ENCODE measurements around the gene RASA2. TPM values are rescaled to one million over a fixed set of nuclear protein-coding genes. Genes with fewer than 3 reads are reported as not detected.
"Not testable (repeated sequence)": the region's sequence is repeated elsewhere in the genome, so short reads cannot be mapped to it uniquely, and the experiment has no call there.

The RASA2 gene
- total RNA-seq, 1 donor from 2014 or later: 5.3 TPM

GRCh38 chr3:141532609-141533008, 45.8 kb downstream of the RASA2 start:
- no peak for DNase-seq (ENCODE audit: low read depth in 2 of 2)

- not testable (repeated sequence) for DNase-seq (ENCODE audit: low read depth in 2 of 2)
These were observed 49.2 kb downstream of the RASA2 start for GRCh38 chr3:141536017-141536416.

DNA sequence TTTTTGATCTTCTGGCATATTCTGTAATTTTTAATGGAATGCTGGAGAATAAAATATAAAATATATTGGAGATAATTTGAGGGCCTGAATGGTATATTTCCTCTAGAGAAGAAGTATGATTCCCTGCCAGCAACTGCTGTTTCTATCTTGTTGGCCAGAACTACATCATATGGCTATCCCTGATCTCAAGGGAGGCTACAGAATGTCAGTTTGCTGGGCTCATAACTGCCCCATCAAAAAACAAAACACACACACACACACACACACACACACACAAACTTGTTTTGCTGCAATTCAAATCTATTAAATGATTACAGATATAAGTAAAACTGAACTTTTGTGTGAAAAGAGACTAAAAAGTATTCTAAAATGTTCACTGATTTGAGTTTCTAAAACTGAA, 51.0 kb downstream of the RASA2 start:
- DNase-seq (ENCODE audit: low read depth in 2 of 2): peak in 1 of 2 donors; percentile 29

GRCh38 chr3:141538568-141539240, 51.9 kb downstream of the RASA2 start:
- DNase-seq (ENCODE audit: low read depth in 2 of 2): peak in 1 of 2 donors; percentile 29

DNA sequence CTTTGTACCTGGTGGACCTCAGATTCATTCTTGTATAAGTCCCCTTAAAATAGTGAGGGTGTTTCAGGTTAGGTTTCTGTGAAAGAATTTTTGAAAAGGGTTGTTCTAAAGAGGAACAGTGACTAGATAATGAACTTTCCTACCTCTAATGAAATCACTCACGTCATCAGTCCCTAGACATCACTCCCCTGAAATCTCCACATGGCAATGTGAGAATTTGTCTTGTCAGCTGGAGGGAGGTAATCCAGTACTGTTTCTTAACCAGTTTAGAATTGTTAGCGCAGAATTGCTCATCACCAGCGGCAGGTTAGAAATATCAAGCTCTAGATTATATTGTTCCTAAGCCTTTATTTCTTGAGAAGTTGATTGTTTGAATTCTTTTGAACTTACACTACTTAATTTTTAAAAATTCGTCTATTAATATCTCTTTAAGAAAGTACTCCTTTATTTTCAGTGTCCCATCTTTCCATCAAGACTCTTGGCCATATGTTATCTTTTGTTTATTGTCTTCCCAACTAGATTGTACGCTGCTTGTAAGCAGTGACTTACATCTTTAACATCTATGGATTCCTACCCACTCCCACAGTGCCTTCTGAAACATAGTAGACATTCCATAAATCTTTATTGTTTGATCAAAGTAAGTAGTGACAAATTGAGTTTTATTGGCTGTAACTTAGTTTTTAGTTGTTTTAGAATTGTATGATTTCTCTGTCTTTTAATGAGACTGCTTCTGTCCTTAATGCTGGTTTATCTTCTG, 52.8 kb downstream of the RASA2 start:
- no peak for DNase-seq (ENCODE audit: low read depth in 2 of 2)

DNA sequence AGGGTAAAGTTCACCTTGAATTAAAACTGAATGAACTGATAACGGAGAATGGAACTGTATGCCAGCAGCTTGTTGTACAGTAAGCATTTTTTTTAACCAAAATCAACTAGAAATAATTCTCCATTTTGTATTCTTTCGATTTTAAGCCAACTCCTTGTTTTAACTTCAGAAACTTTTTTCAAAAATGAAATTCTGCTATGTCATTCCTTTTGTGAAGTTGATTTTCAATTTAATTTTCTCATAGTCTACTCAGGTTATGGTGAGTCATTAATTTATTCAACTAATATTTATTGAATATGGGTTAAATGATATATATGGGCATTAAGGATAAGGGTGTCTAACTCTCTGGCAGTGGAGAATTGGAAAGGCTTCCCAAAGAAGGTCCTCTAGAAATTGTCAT, 53.7 kb downstream of the RASA2 start:
- no peak for DNase-seq (ENCODE audit: low read depth in 2 of 2)

- no peak for DNase-seq (ENCODE audit: low read depth in 2 of 2)
These were observed 55.6 kb downstream of the RASA2 start for GRCh38 chr3:141542202-141542969.

GRCh38 chr3:141542989-141543388, 56.2 kb downstream of the RASA2 start:
- no peak for DNase-seq (ENCODE audit: low read depth in 2 of 2)

GRCh38 chr3:141544697-141545096, 57.9 kb downstream of the RASA2 start:
- DNase-seq (ENCODE audit: low read depth in 2 of 2): peak; percentile 47 to 69

DNA sequence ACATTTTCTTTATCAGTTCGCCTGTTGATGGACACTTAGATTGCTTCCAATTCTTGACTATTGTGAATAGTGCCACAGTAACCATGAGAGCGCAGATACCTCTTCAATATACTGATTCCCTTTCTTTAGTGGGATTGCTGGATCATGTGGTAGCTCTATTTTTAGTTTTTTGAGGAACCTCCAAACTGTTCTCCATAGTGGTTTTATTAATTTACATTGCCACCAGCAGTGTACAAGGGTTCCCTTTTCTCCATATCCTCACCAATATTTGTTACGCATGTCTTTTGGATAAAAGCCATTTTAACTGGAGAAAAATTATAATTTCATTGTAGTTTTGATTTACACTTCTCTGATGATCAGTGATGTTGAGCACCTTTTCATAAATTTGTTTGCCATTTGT, 59.3 kb downstream of the RASA2 start:
- no peak for DNase-seq (ENCODE audit: low read depth in 2 of 2)

- DNase-seq (ENCODE audit: low read depth in 2 of 2): no peak
These were observed 59.8 kb downstream of the RASA2 start for GRCh38 chr3:141546586-141546985.

DNA sequence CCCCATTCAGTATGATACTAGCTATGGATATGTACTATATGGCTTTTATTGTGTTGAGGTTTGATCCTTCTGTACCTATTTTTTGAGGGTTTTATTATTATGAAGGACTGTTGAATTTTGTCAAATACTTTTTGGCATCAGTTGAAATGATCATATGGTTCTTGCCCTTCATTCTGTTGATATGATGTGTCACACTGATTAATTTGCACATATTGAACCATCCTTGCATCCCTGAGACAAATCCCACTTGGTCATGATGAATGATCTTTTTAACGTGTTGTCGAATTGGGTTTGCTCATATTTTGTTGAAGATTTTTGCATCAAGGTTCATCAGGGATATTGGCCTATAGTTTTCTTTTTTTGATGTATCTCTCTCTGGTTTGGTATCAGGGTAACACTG, 61.0 kb downstream of the RASA2 start:
- DNase-seq (ENCODE audit: low read depth in 2 of 2): no peak

DNA sequence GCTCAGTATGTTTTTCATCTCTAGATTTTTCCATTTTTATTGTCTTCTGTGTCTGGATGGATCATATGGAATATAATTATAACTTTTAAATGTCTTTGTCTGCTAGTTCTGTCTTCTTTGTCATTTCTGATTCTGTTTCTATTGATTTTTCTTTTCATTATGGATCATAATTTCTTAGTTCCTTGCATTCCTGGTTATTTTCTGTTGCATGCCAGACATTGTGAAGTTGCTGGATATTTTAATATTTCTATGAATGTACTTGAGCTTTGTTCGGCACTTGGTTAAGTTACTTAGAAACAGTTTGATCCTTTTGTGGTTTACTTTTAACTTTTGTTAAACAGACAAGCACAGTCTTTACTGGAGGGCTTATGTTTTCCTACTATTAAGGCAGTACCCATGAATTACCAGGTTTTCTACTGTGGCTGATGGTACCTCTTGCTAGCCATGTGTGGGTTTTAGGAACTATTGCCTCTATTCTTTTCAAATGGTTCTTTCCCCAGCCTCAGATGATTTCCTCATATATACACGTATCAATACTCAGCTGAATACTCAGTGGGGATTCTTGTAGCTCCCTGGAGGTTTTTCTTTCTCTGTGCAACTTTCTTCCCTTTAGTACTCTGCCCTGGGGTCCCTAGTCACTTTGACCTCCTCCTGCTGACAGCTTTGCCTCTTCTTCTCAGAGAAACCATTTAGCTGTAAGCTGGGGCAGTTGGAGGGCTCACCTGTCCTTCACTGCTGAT, 64.3 kb downstream of the RASA2 start:
- no peak for DNase-seq (ENCODE audit: low read depth in 2 of 2)

- DNase-seq (ENCODE audit: low read depth in 2 of 2): no peak
These were observed 65.7 kb downstream of the RASA2 start for GRCh38 chr3:141552440-141552991.

DNA sequence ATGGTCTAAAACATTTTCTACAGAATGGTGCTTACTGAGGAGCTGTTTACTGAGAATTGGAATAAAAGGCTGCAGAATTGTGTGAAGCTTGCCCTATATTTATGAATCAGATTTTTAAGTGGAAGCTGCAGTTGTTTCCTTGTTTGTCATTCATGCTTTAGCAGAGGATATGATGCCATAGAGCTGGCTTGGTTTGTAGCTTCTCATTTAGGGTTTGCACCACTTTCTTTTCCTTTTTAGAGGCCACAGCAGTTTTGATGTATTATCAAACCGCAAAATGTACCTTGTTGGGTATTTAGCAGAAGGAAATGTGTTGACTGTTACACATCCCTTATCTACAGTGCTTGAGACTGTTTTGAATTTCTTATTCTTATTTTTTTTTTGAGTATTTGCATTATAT, 66.2 kb downstream of the RASA2 start:
- peak in 1 of 2 donors; percentile 56 for DNase-seq (ENCODE audit: low read depth in 2 of 2)

DNA sequence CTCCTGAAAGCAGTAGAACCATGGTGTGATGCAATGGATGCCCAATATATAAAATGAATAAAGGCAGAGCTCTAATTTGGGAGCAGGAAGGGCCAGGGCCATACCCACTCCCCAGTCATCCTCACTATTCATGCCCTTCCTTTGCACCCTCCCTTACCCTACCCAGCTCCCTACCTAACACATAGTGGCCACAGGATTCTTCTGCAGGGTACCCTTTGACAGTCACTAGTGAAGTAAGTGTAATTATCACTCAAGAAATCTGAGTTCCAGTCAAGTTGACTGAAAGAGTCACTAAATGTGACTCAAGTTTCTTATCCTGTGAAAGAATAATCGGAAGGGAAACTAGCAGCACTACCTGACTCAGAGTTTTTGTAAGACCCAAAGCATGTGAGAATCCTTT, 69.2 kb downstream of the RASA2 start:
- DNase-seq (ENCODE audit: low read depth in 2 of 2): peak in 1 of 2 donors; percentile 69

DNA sequence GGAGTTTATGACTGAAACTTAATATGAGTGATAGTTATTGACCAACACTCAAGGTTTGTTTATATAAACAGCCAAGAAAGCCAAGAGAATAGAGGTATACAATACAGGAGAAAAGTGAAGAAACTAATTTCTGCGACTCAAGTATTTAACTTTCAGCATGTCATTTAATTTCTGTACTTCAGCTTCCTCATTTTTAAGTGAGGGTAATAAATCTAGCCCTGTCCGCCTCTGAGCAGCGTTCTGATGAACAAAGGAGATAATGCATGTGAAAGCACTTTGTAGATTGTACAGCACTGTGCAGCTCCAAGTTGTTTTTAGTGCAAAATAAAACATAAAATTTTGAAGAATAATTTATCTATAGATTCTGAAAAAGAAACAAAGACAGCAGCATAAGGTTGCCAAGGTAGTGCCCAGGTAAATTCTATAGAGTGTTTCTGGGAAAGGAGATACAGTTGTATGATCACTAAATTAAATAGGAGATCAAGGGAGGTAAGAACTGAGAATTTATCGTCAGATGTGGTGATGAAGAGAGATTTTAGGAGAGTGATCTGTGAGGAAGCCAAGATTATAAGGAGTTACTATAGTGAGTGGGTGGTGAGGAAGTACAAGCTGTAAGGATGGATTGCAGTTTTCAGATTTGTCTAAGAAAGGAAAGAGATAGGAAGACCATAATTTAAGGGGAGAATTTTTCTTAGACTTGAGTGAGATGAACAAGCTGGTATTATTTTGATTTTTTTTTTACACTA, 71.3 kb downstream of the RASA2 start:
- no peak for DNase-seq (ENCODE audit: low read depth in 2 of 2)

- DNase-seq (ENCODE audit: low read depth in 2 of 2): peak; percentile 73 to 74
These were observed 74.7 kb downstream of the RASA2 start for GRCh38 chr3:141561426-141562034.

DNA sequence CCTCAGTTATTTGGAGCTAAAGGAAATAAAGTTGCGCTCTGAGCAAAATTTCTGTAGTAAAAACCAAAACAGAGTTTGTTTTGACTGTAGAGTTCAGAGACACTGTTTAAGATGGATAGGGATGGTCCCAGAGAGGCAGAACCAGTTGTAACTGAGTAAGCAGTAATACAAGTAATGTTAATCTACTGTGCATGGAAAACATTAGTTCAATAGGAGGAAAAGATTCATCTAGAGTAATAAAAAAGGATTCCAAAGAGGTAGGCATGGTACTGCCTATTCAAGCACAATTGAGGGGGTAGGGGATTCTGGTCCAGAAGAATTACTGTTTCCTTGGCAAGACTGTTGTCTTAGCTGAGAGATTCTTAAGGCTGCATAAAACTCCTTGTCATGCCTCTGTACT, 77.4 kb downstream of the RASA2 start:
- no peak for DNase-seq (ENCODE audit: low read depth in 2 of 2)

GRCh38 chr3:141570068-141570467, 83.2 kb downstream of the RASA2 start:
- no peak for DNase-seq (ENCODE audit: low read depth in 2 of 2)
